Measurements from ENCODE around the gene OTOF.
A peak's percentile ranks its signal among the peaks of the same experiment; 100 is the strongest.

Gene OTOF

GRCh38 chr2:26495705-26496297, 17.9 kb upstream of the OTOF start:
- DNase-seq: no peak

GRCh38 chr2:26494891-26495290, 17.0 kb upstream of the OTOF start:
- DNase-seq: no peak

GRCh38 chr2:26494199-26494598, 16.3 kb upstream of the OTOF start:
- no peak for DNase-seq

- DNase-seq: peak; percentile 49 to 62
Observed at GRCh38 chr2:26493566-26493965, 15.6 kb upstream of the OTOF start.

GRCh38 chr2:26492749-26493515, 15.0 kb upstream of the OTOF start:
- no peak for DNase-seq

GRCh38 chr2:26491563-26492167, 13.7 kb upstream of the OTOF start:
- no peak for DNase-seq

- no peak for DNase-seq
Observed at GRCh38 chr2:26489213-26489850, 11.4 kb upstream of the OTOF start.

- no peak for DNase-seq
Observed at GRCh38 chr2:26488463-26489212, 10.7 kb upstream of the OTOF start.

- no peak for DNase-seq
Observed at GRCh38 chr2:26487192-26487591, 9.3 kb upstream of the OTOF start.

- no peak for DNase-seq
Observed at GRCh38 chr2:26486789-26487188, 8.9 kb upstream of the OTOF start.

- no peak for DNase-seq
Observed at GRCh38 chr2:26485725-26486418, 7.9 kb upstream of the OTOF start.

GRCh38 chr2:26485099-26485498, 7.2 kb upstream of the OTOF start:
- DNase-seq: no peak

GRCh38 chr2:26484579-26484978, 6.7 kb upstream of the OTOF start:
- DNase-seq: no peak

GRCh38 chr2:26483957-26484565, 6.1 kb upstream of the OTOF start:
- DNase-seq: no peak

- no peak for DNase-seq
Observed at GRCh38 chr2:26483516-26483915, 5.6 kb upstream of the OTOF start.

- no peak for DNase-seq
Observed at GRCh38 chr2:26483027-26483326, 5.1 kb upstream of the OTOF start.

GRCh38 chr2:26482211-26483026, 4.5 kb upstream of the OTOF start:
- no peak for DNase-seq

GRCh38 chr2:26481706-26482105, 3.8 kb upstream of the OTOF start:
- no peak for DNase-seq

- no peak for DNase-seq
Observed at GRCh38 chr2:26480566-26481423, 2.9 kb upstream of the OTOF start.
